PC-9 (cell line): ENCODE data around the gene HOXC4. TPM values are rescaled to one million over a fixed set of nuclear protein-coding genes. Genes with fewer than 3 reads are reported as not detected.

Experiments
- BruUV-seq: library from RNA; stranded (reverse); fragments of 400-500 nt; replicated peaks from 2 replicates; lab custom pipeline; 2021; lab: Mats Ljungman, UMichigan
- CTCF ChIA-PET: fragments of 300-600 bp; sonication (Branson Sonifier 250); formaldehyde crosslinking; loops from one replicate; lab custom pipeline; 2022; ENCODE audit warnings: antibody characterized with exemption; lab: Charles Lee
- POLR2A ChIA-PET: fragments of 300-600 bp; sonication (Branson Sonifier 250); formaldehyde crosslinking; loops from one replicate; lab custom pipeline; 2022; ENCODE audit warnings: antibody characterized with exemption; ENCODE audit not compliant: unreplicated experiment; lab: Charles Lee
- DNase-seq, 2 experiments: peaks; one replicate each; pipeline versions ENCODE4 v3.0.0 to v3.0.0-alpha.2; 2015 to 2022; ENCODE audit warnings: mixed read lengths in 1 of 2
- H2AFZ ChIP-seq: fragments of 200-600 bp; sonication (generic); 2 replicates; pipeline ENCODE4 v1.8.1; 2017; ENCODE audit warnings: antibody characterized with exemption
- H3F3A ChIP-seq: fragments of 200-600 bp; sonication (generic); 2 replicates; pipeline ENCODE4 v1.8.1; 2017; ENCODE audit warnings: antibody characterized with exemption, mild to moderate bottlenecking, low read depth; ENCODE audit not compliant: insufficient read depth
- H3K27ac ChIP-seq: fragments of 200-600 bp; sonication (generic); 2 replicates; pipeline ENCODE4 v1.6.1; 2016; ENCODE audit warnings: mixed run types
- H3K27me3 ChIP-seq: fragments of 200-600 bp; sonication (generic); 2 replicates; pipeline ENCODE4 v1.6.1; 2016; ENCODE audit warnings: low read depth, mixed run types; ENCODE audit not compliant: insufficient read depth
- H3K36me3 ChIP-seq: fragments of 200-600 bp; sonication (generic); 2 replicates; pipeline ENCODE4 v1.6.1; 2016; ENCODE audit warnings: low read depth, mixed run types
- H3K4me1 ChIP-seq: fragments of 200-600 bp; sonication (generic); replicated peaks from 2 replicates; pipeline ENCODE4 v1.6.1; 2016; ENCODE audit warnings: mixed run types; ENCODE audit not compliant: insufficient read depth
- H3K4me2 ChIP-seq: fragments of 200-600 bp; sonication (generic); 2 replicates; pipeline ENCODE4 v1.6.1; 2017; ENCODE audit warnings: mixed run types
- H3K4me3 ChIP-seq: fragments of 200-600 bp; sonication (generic); 2 replicates; pipeline ENCODE4 v1.6.1; 2016; ENCODE audit warnings: mixed run types
- H3K79me2 ChIP-seq: fragments of 200-600 bp; sonication (generic); 2 replicates; pipeline ENCODE4 v1.6.1; 2017; ENCODE audit warnings: low read depth, mixed run types
- H3K9me2 ChIP-seq: fragments of 200-600 bp; sonication (generic); 2 replicates; pipeline ENCODE4 v1.8.1; 2017; ENCODE audit warnings: mild to moderate bottlenecking; ENCODE audit not compliant: insufficient read depth
- H3K9me3 ChIP-seq: fragments of 200-600 bp; sonication (generic); 2 replicates; pipeline ENCODE4 v1.8.1; 2016; ENCODE audit warnings: low read depth; ENCODE audit not compliant: insufficient read depth
- H4K20me1 ChIP-seq: fragments of 200-600 bp; sonication (generic); 2 replicates; pipeline ENCODE4 v1.8.1; 2017; ENCODE audit not compliant: insufficient read depth
- EZH2 ChIP-seq: fragments of 200-600 bp; sonication (generic); IDR thresholded peaks from 2 replicates; pipeline ENCODE4 v1.8.0; 2017; ENCODE audit warnings: antibody characterized with exemption, low read depth
- intact Hi-C: fragments of 100-400 bp; cut with micrococcal nuclease; formaldehyde crosslinking; loops from one replicate; pipeline ENCODE4 v1.10.0; 2022; ENCODE audit not compliant: unreplicated experiment
- total RNA-seq: library from RNA; stranded (reverse); gene quantifications from 2 replicates; pipeline ENCODE4 v1.2.3, GENCODE V29; 2021
- TF ChIP-seq, protein P1 (sequence below): fragments of 200-600 bp; sonication (generic); conservative IDR thresholded peaks from 2 replicates; pipeline ENCODE4 v1.6.1; 2017; ENCODE audit warnings: mixed run types, antibody characterized with exemption, mild to moderate bottlenecking, moderate library complexity

The HOXC4 gene
- total RNA-seq, 1 experiment from 2014 or later, result 3.8 TPM

DNA sequence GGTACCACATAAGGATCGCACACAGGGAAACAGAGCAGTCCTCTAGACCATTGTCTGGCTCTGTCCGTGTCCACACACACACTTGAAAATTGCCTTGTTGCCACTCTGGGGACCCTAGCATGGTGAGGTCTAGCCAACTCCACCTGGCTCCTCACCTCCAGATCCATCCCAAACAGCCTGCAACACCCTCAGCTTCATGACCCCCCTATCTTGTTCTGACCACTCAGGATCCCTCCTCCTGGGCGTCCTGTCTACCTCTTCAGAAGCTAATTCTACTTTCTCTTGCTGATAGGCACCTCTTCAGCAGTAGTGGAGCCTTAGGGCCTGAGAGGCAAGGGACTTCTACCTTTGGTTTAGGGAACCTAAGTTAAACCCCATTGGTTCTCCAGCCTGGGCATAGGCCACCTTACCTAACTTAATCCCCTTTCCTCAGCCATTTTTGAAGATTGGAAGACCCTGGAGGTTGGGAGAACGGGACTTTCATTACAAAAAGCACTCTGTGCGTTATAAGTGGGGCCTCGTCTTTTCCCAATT lies 21.5 kb upstream of the HOXC4 start:
- no peak overlapping the region for H3K4me2 ChIP-seq
- no peak for DNase-seq
- intact Hi-C loops, result loop anchor here (1.0 to 2.0 kb wide), 2 partner anchors 159 to 169 kb away; no protein-coding TSS in a partner anchor
- H3K4me1 ChIP-seq, result 0 out of 2 replicates have a peak, but pooled peaks cover 5% of the 10 kb centered on the region
- ChIA-PET CTCF (interaction anchor here (0.6 to 2.5 kb wide), 15 partner anchors 8 to 207 kb away, joined by 3 to 32 read pairs (median 9); partner anchors contain the start of gene SMUG1), POLR2A (interaction anchor here (0.6 to 0.7 kb wide), 2 partner anchors 134 to 275 kb away, joined by 3 to 8 read pairs; no protein-coding TSS in a partner anchor)
- H3K27me3 ChIP-seq, result no peaks in the 10 kb centered on the region
- H3K27ac ChIP-seq, result no peak overlapping the region
- no peak overlapping the region for H3K4me3 ChIP-seq
- no peaks in the 10 kb centered on the region for H3K79me2 ChIP-seq
- H3K9me2 ChIP-seq, result no peaks in the 10 kb centered on the region
- H3K36me3 ChIP-seq, result no peaks in the 10 kb centered on the region
- no peaks in the 10 kb centered on the region for H4K20me1 ChIP-seq
- H3F3A ChIP-seq, result no peaks in the 10 kb centered on the region
- H2AFZ ChIP-seq, result no peak overlapping the region
- no peaks in the 10 kb centered on the region for H3K9me3 ChIP-seq
- no peak for TF ChIP-seq EZH2
- TF ChIP-seq, protein P1, sequence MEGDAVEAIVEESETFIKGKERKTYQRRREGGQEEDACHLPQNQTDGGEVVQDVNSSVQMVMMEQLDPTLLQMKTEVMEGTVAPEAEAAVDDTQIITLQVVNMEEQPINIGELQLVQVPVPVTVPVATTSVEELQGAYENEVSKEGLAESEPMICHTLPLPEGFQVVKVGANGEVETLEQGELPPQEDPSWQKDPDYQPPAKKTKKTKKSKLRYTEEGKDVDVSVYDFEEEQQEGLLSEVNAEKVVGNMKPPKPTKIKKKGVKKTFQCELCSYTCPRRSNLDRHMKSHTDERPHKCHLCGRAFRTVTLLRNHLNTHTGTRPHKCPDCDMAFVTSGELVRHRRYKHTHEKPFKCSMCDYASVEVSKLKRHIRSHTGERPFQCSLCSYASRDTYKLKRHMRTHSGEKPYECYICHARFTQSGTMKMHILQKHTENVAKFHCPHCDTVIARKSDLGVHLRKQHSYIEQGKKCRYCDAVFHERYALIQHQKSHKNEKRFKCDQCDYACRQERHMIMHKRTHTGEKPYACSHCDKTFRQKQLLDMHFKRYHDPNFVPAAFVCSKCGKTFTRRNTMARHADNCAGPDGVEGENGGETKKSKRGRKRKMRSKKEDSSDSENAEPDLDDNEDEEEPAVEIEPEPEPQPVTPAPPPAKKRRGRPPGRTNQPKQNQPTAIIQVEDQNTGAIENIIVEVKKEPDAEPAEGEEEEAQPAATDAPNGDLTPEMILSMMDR, result no peak
- no TSS peak for BruUV-seq

GRCh38 chr12:54032627-54033100 lies 21.0 kb upstream of the HOXC4 start, which contains the start of gene HOXC5:
TSS of gene HOXC5 (plus strand) at chr12:54033050. CDS start at chr12:54033123, 73 bp downstream.
- H2AFZ ChIP-seq, result peak within 1 kb of the TSS; percentile 40; the same call in 1 of the 2 replicates
- no TSS peak for BruUV-seq
- peak; percentile 50 to 68 for DNase-seq
- POLR2A ChIA-PET, result interaction anchor here (0.6 to 0.7 kb wide), 2 partner anchors 133 to 274 kb away, joined by 3 to 8 read pairs; no protein-coding TSS in a partner anchor
- H3K27ac ChIP-seq, result no peak within 1 kb of the TSS
- no peaks in the 10 kb centered on the region for H3K79me2 ChIP-seq
- no peaks in the 10 kb centered on the region for H3K9me3 ChIP-seq
- no peaks in the 10 kb centered on the region for H3F3A ChIP-seq
- H3K4me2 ChIP-seq, result peak within 1 kb of the TSS; percentile 80
- peak within 1 kb of the TSS; percentile 47 for H3K4me3 ChIP-seq
- no peaks in the 10 kb centered on the region for H3K27me3 ChIP-seq
- H3K9me2 ChIP-seq, result no peaks in the 10 kb centered on the region
- H3K4me1 ChIP-seq, result 0 out of 2 replicates have a peak, but pooled peaks cover 5% of the 10 kb centered on the region
- CTCF ChIA-PET, result interaction anchor here (0.6 to 2.5 kb wide), 19 partner anchors 9 to 293 kb away, joined by 3 to 32 read pairs (median 7); partner anchors contain the start of gene SMUG1
- no peaks in the 10 kb centered on the region for H4K20me1 ChIP-seq
- no peaks in the 10 kb centered on the region for H3K36me3 ChIP-seq
- TF ChIP-seq, protein P1, result peak; percentile 98
- TF ChIP-seq EZH2, result no peak
- intact Hi-C loops, result loop anchor here (1.0 to 2.0 kb wide), 2 partner anchors 159 to 168 kb away; no protein-coding TSS in a partner anchor

DNA sequence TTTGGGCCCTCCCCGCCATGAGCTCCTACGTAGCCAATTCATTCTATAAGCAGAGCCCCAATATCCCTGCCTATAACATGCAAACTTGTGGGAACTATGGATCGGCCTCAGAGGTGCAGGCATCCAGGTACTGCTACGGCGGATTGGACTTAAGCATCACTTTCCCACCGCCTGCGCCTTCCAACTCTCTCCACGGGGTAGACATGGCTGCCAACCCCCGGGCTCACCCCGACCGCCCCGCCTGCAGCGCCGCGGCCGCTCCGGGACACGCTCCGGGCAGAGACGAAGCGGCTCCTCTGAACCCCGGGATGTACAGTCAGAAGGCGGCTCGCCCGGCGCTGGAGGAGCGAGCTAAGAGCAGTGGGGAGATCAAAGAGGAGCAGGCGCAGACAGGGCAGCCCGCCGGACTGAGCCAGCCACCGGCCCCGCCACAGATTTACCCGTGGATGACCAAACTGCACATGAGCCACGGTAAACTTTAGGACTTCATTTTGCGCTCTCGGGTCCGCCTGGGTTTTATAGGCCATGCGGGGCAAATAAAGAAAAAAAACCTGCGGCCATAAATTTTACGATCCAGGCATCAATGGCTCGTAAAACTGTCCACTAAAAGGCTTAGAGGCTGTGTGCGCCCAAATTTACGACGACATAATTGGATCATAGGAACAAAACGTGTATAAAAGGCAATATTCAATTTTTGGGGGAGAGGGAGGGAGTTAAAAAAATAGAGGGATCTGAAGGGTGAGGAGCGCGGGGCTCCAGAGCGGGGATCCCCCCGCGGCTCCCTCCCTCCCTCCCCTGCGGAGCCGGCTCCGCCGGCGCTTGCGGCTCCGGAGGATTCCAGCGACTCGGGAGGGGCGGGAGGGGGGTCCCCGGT lies 20.3 kb upstream of the HOXC4 start:
- no peaks in the 10 kb centered on the region for H4K20me1 ChIP-seq
- no peaks in the 10 kb centered on the region for H3K79me2 ChIP-seq
- no peaks in the 10 kb centered on the region for H3K9me2 ChIP-seq
- BruUV-seq, result no TSS peak
- H3F3A ChIP-seq, result no peaks in the 10 kb centered on the region
- H3K36me3 ChIP-seq, result no peaks in the 10 kb centered on the region
- peak overlapping the region; percentile 80 for H3K4me2 ChIP-seq
- peak overlapping the region; percentile 40; the same call in 1 of the 2 replicates for H2AFZ ChIP-seq
- no peak for DNase-seq
- ChIA-PET CTCF (interaction anchor here (0.6 to 2.5 kb wide), 11 partner anchors 9 to 293 kb away, joined by 3 to 32 read pairs (median 9); partner anchors contain the start of gene SMUG1), POLR2A (interaction anchor here (0.7 kb wide), 1 partner anchor 133 kb away, joined by 3 read pairs; no protein-coding TSS in a partner anchor)
- no peak overlapping the region for H3K27ac ChIP-seq
- TF ChIP-seq EZH2, result 0 out of 2 replicates have a peak, but pooled peaks have one; percentile 51
- TF ChIP-seq, protein P1, result no peak
- no peaks in the 10 kb centered on the region for H3K9me3 ChIP-seq
- peak overlapping the region; percentile 47 for H3K4me3 ChIP-seq
- 0 out of 2 replicates have a peak, but pooled peaks cover 5% of the 10 kb centered on the region for H3K4me1 ChIP-seq
- H3K27me3 ChIP-seq, result no peaks in the 10 kb centered on the region
- intact Hi-C loops, result loop anchor here (2.0 kb wide), 1 partner anchor 167 kb away; no protein-coding TSS in a partner anchor
